ENCODE data around the gene TRAPPC1. TPM values are rescaled to one million over a fixed set of nuclear protein-coding genes. Genes with fewer than 3 reads are reported as not detected.

Gene TRAPPC1
- total and polyA plus RNA-seq, 2 of the 8 experiments (the other 6 are each of a cell fraction or from before 2014, with no cell fraction given) = 114 to 170 TPM

DNA sequence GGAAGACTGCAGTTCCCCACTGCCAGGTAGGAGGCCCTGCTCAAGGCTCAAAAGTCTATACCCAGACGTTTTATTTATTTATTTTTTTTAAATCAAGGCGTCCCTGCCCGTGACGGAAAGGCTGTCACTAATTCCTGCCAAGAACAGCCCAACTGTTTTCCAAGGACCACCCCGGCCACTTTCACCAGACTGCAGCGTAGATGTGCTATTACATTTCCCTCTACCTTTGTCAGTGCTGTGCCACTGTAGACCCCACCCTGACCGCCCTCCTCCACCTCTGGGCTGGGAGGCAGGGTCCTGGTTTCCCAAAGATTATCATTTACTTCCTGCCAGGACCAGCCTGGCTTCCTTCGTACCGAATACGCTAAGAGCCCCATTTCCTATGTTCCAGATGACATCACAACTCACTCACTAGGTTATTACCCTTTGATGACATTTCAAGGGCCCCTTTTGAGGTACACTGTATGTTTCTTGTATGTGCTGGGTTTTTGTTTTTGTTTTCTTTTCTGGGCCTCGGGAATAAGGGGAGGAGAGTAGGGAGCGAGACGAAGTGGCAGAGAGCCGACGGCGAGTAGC is 9.4 kb downstream of the TRAPPC1 start:
- H2BK20ac ChIP-seq (ENCODE audit: low read length) = no peak overlapping the region
- H3K4me2 ChIP-seq (ENCODE audit: insufficient read depth in 1 of 2, low read depth in 2 of 2, low read length in 2 of 2) = peak overlapping the region; percentile 63 to 69
- FAIRE-seq (no peak), DNase-seq (ENCODE audit: low read depth in 1 of 2, low spot score in 2 of 2) (no peak)
- H3K4me1 ChIP-seq (replicated peaks in 1 of 4; ENCODE audit: control insufficient read depth in 3 of 4, insufficient read depth in 4 of 4, low read length in 3 of 4) = peaks cover 3 to 13% (median 5%) of the 10 kb centered on the region in 4 experiments
- peak overlapping the region; percentile 71; the same call in 1 of the 2 replicates for H2AFZ ChIP-seq (ENCODE audit: low read length)
- no peak overlapping the region for H3K56ac ChIP-seq (replicated peaks; ENCODE audit: insufficient read length, low read depth, low read length)
- H3K79me2 ChIP-seq (ENCODE audit: control insufficient read depth in 1 of 2, insufficient read depth in 2 of 2, low read length in 2 of 2) = no peaks in the 10 kb centered on the region
- peaks cover 0 to 2% of the 10 kb centered on the region in 2 experiments for H4K20me1 ChIP-seq (replicated peaks in 1 of 2; ENCODE audit: control insufficient read depth in 1 of 2, insufficient read depth in 2 of 2, low read length in 2 of 2)
- peak overlapping the region; percentile 56; the same call in 1 of the 2 replicates for H3K18ac ChIP-seq (ENCODE audit: extremely low read depth, low read length)
- no peak overlapping the region for H3K23ac ChIP-seq (ENCODE audit: insufficient read length)
- H2BK12ac ChIP-seq (ENCODE audit: low read depth, low read length) = no peak overlapping the region
- H3K14ac ChIP-seq (ENCODE audit: insufficient read length) = no peak overlapping the region
- no peaks in the 10 kb centered on the region for H3K79me1 ChIP-seq (ENCODE audit: low read depth, low read length)
- H3K9ac ChIP-seq (replicated peaks in 1 of 4; ENCODE audit: extremely low read depth in 1 of 4, low read depth in 3 of 4, low read length in 3 of 4) = no peak overlapping the region; a peak in 1 of 7 replicates
- H2BK15ac ChIP-seq (ENCODE audit: low read length) = no peak overlapping the region
- H2BK5ac ChIP-seq (ENCODE audit: low read depth, low read length) = no peak overlapping the region; the same call in 1 of the 2 replicates
- H3K4me3 ChIP-seq (ENCODE audit: extremely low read depth in 1 of 4, insufficient read depth in 2 of 4, low read depth in 3 of 4, low read length in 4 of 4) = peak overlapping the region; percentile 7 to 53 (median 26); a peak in 5 of 8 replicates
- no peak overlapping the region for H3K4ac ChIP-seq (replicated peaks; ENCODE audit: insufficient read length, low read depth, low read length)
- WGBS, 2 experiments (ENCODE audit: extremely low coverage in 1 of 2, insufficient coverage in 1 of 2, insufficient read length in 1 of 2, insufficient replicate concordance in 2 of 2, low coverage in 1 of 2, low lambda C conversion rate in 2 of 2, missing lambda C conversion rate in 1 of 2) = 48% methylated on average over 16 of the region's 16 CpGs; no CpG with 5 or more reads in 1 of the 2 experiments
- ChIA-PET CTCF (ENCODE audit: partially characterized antibody) (interaction anchor here (1.0 to 2.3 kb wide), 9 partner anchors 10 to 135 kb away, joined by 3 to 10 read pairs (median 4); partner anchors contain the start of gene CNTROB), POLR2A (ENCODE audit: partially characterized antibody) (interaction anchor here (1.0 to 1.7 kb wide), 3 partner anchors 9 to 83 kb away, joined by 3 to 5 read pairs (median 4); partner anchors contain the start of genes CNTROB and TRAPPC1)
- no peak overlapping the region for H3K27ac ChIP-seq (ENCODE audit: low read depth, low read length)
- peaks cover 6 to 62% (median 50%) of the 10 kb centered on the region in 4 experiments for H3K27me3 ChIP-seq (replicated peaks in 1 of 4; ENCODE audit: control insufficient read depth in 3 of 4, extremely low read depth in 1 of 4, insufficient read depth in 3 of 4, low read length in 3 of 4)
- no peak overlapping the region for H2AK5ac ChIP-seq (ENCODE audit: low read depth, low read length)
- H3K36me3 ChIP-seq (ENCODE audit: control insufficient read depth in 2 of 4, insufficient read depth in 4 of 4, low read length in 3 of 4) = no peaks in the 10 kb centered on the region
- H2BK120ac ChIP-seq (replicated peaks; ENCODE audit: low read depth, low read length) = no peak overlapping the region
- H4K8ac ChIP-seq (ENCODE audit: extremely low read depth, insufficient read depth, low read length) = no peak overlapping the region
- H3K9me3 ChIP-seq (ENCODE audit: insufficient read depth in 2 of 2, low read depth in 1 of 2, low read length in 1 of 2) = no peaks in the 10 kb centered on the region
- H3K23me2 ChIP-seq (ENCODE audit: low read depth, low read length) = peaks cover 7% of the 10 kb centered on the region; the same call in 1 of the 2 replicates
- no peak overlapping the region for H4K91ac ChIP-seq (replicated peaks; ENCODE audit: insufficient read length, low read length)
- H4K5ac ChIP-seq (ENCODE audit: insufficient read length, low read depth, low read length) = no peak overlapping the region
- TF ChIP-seq CTBP2 (IDR thresholded peaks at IDR 0.05; ENCODE audit: borderline replicate concordance, insufficient read depth, insufficient read length, low read length) (no peak), POU5F1 (IDR thresholded peaks at IDR 0.05; ENCODE audit: low read depth, low read length) (no peak), GABPA (IDR thresholded peaks at IDR 0.05; ENCODE audit: borderline replicate concordance, insufficient read depth, low read length) (no peak), FOSL1 (IDR thresholded peaks at IDR 0.05; ENCODE audit: insufficient read depth, low read depth, low read length) (no peak), GTF2F1 (IDR thresholded peaks at IDR 0.05; ENCODE audit: borderline replicate concordance, low read depth, low read length) (no peak), SRF (IDR thresholded peaks at IDR 0.05; ENCODE audit: low read depth, low read length) (no peak), POLR2AphosphoS5 (IDR thresholded peaks at IDR 0.05; ENCODE audit: low read depth, low read length) (no peak), NRF1 (IDR thresholded peaks at IDR 0.05; ENCODE audit: low read depth, low read length) (no peak), JUN (IDR thresholded peaks at IDR 0.05; ENCODE audit: low read depth, low read length) (no peak), TBP (IDR thresholded peaks at IDR 0.05; ENCODE audit: low read depth, low read length) (no peak), TAF1 (IDR thresholded peaks at IDR 0.05; ENCODE audit: low read depth, low read length) (no peak), SP4 (IDR thresholded peaks at IDR 0.05; ENCODE audit: low read length) (no peak)
- TF ChIP-seq, protein P1, sequence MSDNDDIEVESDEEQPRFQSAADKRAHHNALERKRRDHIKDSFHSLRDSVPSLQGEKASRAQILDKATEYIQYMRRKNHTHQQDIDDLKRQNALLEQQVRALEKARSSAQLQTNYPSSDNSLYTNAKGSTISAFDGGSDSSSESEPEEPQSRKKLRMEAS (IDR thresholded peaks at IDR 0.05) = no peak
